Dedifferentiated amniotic fluid mesenchymal stem cell (primary cell): ENCODE results near the gene CCDC192.

Experiments
- DNase-seq: peaks from one replicate; pipeline ENCODE4 v3.0.0-alpha.2; 2016; ENCODE audit errors: extremely low spot score

CCDC192 gene

DNA sequence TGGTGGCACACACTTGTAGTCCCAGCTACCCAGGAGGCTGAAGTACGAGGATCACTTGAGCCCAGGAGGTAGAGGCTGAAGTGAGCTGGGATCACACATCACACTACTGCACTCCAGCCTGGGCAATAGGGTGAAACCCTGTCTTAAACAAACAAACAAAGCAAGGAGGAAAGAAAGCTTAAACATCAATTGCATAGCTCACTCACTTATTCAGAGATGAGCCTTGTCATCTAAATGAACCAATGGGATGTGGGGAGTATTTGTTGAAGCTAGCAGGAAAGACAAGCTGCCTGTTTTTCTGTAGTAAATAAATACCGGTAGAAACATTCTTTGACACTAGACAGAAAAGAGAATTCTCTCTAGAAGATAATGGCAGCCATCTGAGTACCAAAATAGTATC is 219.4 kb downstream of the CCDC192 start:
- no peak for DNase-seq

DNA sequence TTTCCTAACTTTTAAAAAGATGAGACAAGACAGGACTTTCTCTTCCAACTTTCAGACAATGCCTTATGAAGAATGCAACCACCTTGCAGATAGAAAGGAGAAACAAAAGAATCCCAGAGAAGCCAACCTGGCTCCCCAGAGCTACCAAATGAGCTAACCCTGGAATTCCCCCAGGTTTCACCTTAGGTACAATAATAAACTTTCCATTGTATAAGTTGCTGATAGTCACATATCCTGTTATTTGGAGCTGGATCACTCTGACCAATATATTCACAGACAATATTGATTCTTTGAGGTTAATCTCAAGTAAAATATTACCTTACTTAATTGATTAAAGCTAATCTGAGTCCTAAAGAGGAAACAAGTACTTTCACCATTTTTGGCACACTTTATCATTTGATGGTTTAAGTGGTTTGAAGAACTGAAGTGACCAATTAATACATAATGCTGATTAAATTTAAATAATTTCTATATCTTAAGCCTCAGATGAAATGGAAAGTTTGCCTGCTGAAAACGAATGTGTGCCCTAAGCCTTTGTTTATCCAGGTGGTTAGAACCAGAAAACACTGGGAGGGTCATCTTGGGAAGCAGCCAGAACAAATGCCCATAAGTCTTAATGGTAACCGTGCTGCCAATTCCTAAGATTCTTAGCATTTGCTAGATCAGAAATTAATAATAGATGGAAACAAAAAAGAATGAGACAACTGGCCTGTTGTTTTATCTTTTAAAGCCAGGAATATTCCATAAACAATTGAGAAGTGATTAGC is 220.8 kb downstream of the CCDC192 start:
- DNase-seq, result no peak

DNA sequence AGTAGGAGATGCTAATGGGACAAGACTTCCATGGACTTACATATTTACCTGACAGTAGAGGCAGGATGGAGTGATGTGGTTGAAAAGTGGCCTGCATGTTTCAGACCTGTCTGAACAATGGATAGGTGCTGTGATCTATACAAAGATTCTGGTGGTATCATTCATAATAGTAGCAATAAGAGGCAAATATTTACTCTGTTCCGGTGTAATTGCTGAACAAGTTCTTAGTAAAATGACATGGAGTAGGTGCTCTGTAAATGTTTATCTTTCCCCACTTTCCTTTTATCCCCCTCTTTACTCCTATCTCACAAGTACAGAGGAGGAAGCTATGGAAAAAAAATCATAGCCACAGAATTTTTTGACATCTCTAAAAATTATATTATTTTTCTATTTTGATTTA is 221.4 kb downstream of the CCDC192 start:
- no peak for DNase-seq

DNA sequence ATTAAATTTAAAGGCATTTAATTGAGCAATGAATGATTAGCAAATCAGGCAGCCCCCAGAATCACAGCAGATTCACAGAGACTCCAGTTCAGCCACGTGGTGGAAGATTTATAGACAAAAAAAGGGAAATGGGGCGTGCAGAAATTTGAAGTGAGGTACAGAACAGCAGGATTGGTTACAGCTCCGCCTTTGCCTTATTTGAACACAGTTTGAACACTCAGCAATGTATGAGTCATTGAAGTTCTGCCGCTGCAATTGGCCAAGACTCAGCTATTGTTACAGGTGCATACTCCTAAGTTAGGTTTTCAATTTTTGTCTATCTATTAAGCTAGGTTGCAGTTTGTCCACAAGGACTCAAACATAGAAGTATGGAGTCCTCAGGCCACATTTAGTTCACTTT is 222.7 kb downstream of the CCDC192 start:
- no peak for DNase-seq

DNA sequence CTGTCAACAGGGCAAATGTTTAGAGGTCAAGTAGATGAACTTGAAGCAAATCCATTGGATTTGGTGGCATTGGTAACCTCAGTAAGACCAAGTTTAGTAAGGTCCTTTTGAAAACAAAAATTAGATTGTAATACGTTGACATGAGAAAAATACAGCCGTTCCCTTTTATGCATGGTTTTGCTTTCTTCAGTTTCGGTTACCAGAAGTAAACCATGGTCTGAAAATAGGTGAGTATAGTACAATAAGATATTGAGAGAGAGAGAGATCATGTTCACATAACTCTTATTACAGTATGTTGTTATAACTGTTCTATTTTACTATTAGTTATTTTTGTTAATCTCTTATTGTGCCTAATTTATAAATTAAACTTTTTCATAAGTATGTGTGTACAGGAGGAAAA is 223.8 kb downstream of the CCDC192 start:
- no peak for DNase-seq

DNA sequence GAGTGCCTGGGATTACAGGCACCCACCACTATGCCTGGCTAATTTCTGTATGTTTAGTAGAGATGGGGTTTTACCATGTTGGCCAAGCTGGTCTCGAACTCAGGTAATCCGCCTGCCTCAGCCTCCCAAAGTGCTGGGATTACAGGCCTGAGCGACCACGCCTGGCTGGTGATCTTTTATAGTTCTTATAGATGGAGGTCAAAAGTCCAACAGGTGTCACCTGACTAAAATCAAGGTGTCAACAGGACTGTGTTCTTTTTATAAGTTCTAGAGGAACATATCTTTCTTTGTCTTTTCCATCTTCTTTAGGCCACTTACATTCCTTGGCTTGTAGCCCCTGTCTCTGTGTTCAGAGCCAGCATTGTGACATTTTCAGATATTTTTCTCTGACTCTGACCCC is 224.9 kb downstream of the CCDC192 start:
- no peak for DNase-seq

DNA sequence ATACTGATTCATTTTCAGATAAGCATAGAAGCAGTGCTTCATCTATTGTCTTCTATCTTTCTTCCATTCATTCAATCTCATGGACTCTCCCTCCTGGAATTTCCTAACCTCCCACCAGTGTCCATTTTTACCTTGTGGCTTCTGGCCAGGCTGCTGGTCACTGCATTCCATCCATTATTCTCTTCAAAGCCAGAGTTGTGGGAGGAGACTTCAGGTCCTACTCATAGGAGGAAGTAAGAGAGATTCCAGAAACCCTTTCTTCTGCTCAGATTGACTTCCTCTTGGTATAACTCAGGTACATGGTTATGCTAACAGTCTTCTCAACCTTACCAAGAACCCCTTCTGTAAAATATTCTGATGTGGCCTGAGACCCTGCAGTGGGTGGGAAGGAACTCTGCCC is 227.1 kb downstream of the CCDC192 start:
- DNase-seq, result no peak

DNA sequence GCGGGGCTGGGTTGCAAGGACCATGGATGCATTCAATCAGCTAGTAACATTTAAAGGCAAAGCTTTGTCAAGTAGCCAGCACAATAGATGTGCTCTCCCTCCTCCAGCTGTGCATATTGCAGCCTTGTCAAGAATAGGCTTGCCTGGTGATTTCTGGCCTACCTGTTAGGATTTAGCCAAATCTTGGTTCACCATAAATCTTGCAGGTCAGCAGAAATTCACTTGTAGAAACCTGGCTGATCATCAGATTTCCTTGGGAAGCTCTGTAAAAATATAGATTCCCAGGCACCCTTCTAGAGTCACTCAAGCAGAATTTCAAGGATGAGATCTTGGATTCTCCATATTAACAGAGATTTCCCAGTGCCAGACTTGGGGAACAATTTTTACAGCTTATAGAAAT is 228.2 kb downstream of the CCDC192 start:
- DNase-seq, result no peak

DNA sequence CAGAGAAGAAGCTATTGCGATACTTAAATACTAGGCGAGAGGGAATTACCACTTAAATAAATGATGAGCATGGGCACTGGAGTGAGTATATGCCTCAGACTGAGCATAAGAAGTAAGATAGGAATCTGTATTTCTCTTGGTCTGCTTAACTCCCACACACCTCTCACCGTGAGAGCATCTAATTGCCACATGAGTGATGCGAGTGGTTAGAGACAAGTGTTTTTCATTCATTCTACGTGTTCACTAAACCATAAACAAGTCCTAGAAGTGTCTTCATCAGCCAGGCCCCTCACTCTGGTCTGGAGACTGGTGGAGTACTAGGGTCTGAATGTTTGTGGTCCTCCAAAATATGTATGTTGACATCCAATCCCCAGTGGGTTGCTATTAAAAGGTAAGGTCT is 230.2 kb downstream of the CCDC192 start:
- DNase-seq, result no peak

DNA sequence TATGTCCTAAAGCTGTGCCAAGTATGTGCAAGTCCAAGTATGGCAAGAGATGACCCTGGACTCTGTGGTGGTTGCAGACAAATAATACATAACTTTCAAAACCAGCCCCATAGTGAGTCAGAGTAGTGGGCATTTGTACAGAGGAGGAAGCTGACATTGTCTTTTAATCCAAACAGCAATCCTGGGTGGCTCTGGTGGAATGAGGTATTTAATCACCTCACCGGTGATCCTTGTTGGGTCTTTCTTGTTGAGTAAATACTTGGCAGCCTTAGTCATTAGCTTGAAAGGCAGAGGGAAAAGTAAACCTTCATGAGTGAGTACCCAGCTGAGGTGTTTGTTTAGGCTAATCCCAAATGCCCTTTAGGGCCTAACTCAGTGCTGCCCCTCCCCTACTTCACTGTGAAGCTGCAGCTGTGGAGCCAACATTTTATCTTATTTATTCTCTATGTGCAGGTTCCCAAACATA is 231.6 kb downstream of the CCDC192 start:
- DNase-seq, result peak; percentile 30

DNA sequence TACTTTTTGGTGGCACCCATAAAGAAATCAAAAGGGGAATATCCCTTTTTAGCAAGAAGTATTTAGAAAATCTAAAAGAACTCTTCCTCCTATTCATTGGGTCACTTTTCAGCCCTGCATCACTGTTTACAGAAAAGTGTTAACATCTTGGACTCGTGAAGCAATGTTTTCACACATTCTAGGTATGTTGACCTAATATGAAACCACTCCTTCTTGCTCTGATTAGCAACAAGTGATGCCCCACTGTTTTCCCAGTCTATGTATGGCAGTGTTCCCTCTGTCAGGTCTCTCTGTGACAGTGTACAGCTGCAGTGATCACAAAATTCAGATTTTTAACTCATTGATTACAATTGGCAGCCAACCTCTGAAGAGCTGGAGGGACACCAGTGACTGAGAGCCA is 232.2 kb downstream of the CCDC192 start:
- DNase-seq, result no peak

DNA sequence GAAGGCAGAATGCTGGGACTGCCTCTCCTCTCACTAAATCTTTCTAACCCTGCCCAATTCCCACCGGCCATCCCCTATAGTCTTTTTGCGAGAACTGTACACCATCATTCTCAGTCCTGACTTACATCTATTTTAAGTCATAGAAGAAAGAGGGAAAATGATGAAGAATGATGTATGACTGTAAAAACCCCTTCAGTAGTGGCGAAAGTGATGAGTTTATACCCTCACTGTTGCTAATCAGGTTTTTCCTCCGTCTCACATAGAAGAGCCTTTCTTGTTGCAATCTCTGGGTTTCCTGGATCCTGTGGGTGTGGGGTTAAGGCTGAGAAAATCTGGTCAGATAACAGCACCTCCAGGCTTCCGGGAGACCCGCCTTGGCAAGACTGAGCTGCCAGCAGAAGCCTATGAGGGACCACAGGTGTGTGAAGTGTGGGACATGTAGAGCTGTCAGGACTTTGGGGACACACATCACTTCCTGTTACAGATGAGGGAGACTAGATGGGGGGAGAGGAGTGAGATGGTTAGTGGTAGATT is 233.3 kb downstream of the CCDC192 start:
- DNase-seq, result no peak

DNA sequence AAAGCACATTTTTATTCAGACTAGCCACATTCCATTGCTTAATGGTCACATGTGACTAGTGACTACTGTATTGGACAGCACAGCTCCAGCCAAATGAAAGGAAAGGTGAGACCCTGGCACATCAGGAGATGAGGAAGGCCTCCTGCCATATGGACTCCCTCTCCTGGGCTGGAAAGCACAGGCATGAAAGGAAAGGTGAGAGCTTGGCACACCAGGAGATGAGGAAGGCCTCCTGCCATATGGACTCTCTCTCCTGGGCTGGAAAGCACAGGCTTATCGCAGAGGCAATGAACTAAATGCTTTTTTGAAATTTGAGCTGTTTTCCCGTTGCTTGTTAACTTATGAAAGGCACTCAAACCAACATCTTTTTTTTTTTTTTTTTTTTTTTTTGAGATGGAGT is 235.6 kb downstream of the CCDC192 start:
- no peak for DNase-seq

DNA sequence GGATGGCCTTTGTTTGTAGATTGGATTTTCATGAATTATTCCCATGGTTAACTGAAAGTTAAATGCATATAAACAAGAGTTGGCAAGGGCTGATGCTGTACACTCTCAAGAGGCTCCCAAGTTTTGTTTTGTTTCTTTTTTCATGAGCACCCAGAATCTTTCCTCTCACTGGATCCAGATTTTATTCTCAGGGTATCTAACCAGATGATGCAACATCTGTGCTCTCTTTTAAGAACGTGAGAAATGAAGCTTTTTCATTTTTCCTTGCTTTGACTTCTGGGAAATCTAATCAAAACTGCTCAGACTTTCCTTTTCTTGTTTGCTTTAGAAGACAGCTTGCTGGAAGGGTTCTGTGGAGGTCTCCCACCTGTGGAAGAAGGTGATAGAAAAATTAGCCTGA is 237.7 kb downstream of the CCDC192 start:
- DNase-seq, result no peak

DNA sequence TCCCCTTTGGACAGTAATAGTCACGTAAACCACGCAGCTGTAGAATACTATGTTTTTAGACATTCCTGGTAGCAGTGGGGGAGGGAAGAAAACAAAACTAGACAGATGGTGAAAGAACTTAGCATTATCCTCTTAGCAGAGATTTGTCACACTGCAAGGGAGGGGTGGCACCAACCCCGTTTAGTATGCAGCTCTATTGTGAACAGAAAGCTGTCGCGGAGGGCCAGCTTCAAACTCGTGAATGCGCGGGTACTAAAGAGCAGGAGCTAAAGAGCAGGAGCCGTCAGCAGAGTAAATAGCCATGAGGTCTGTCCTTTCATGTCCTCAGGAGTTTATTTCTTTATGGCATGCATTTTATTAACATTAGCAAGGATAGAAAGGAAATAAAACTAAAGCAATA is 238.5 kb downstream of the CCDC192 start:
- DNase-seq, result no peak

DNA sequence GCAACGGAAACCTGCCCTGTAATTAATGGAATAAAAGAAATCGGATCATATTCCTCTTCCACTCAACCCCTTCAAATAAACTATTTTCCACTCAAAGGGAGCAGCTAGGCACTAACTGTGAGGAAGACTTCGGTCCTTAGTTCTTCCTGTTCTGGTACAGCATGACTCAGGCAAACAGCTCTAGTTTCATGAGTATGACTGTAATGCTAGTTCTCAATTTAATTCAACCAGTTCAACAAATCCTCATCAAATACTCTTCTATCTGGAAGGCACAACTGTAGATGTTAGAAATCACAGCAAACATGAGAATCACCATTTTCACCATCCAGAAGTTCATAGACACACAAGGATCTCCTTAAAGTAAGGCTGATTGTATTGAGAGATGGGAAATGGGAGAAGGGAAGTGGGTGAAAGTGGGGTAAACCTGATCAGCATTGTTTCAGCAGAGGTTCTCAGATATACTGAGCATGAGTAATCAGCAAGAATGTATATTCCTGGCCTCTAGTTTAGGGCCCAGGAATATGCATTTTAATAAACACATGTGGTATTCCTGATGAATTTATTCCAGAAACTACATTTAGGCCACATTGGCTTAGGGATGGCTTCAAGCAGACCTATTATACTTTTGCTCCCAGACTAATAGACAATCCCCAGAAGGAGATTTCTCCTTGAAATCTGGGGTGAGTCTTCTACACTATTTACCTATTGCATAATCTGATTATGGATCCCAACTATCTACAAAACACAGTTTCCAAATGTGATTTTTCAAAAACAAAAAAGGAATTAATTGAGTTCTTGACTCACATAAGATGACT is 239.3 kb downstream of the CCDC192 start:
- no peak for DNase-seq

DNA sequence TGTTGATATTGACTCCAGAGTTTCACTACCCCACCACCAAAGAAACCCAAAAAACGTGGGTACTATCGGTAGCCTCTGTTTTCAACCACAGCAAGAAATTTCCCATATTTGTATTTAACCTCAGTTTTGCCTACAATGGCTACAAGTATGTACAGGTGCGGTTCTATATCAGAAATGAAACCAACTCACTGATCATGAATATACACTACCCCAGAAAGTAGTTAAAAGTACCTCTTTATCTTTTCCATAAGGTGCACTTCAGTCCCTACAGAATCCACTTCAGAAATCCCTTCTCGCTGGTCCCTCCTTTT is 239.8 kb downstream of the CCDC192 start:
- DNase-seq, result no peak

DNA sequence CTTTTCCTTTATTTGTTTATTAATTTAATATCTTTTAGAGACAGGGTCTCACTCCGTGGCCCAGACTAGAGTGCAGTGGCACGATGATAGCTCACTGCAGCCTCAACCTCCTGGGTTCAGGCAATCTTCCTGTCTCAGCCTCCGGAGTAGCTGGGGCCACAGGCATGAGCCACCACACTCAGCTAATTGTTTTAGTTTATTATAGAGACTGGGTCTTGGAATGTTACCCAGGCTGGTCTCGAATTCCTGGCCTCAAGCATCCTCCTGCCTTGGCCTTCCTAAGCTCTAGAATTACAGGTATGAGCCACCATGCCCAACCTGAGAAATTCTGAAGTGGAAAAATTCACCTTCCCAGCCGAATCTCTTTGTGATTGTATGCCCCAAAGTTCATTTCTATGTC is 240.9 kb downstream of the CCDC192 start:
- no peak for DNase-seq

DNA sequence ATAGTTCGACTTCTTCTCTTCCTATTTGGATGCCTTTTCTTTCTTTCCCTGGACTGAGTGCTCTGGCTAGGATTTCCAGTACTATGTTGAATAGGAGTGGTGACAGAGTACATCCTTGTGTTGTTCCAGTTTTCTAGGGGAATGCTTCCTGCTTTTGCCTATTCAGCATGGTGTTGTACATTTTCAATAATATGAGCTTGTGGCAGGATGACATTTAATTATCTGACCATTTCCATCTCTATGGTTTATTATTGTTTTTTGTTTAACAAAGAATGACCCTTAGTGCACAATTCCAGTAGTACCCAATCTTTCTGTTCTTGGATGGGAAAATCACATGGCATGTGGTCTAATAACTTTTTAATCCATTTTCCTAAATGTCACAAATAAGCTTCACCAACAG is 244.8 kb downstream of the CCDC192 start:
- no peak for DNase-seq

DNA sequence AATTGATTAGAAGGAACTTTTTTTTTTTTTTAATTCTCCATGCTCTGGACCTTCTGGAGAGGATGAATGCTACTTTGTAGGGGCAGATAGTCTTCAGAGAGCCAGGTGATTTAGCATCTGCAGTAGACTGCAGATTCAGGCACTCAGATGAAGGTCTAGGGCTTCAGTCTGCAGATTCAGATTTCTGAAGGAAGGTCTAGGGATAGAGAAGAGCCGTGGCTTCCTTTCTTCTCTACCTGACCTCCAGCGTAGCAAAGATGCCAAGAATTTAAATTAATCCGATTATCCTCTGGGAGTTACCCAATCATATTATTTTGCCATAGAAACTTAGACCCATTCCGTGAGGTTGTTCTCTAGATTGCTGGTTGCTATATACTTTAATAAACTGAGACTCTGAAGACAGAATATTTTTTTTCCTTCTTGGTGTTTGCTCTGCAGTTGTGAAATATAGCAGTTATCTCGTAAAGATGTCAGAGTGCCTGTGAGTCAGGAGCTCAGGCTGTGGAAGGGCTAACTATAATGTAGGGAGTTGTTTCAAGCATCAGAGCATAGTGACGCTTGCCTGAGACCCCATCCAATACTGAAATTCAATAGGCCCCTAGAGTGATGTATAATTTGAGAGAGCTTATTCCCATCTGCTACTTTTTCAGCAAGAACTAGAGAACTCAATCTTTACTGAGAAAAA is 247.7 kb downstream of the CCDC192 start:
- no peak for DNase-seq

DNA sequence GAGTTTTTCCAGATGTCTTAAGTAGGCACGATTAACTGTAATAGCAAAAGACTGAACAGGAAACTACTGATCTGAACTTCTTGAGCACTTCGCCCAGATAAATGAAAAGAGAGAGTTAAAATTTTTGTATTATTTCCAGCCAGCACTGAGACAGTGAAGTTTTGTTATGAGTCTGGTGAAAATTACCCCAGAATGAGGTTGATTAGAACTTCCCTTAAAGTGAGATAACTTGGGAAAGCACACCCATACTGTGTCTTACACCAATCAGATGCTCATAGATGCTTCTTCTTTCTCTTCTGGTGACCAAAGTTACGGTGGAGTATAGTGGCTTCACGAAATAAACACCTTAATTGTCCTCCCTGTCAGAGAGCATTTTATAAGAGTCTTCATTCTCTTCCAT is 248.6 kb downstream of the CCDC192 start:
- no peak for DNase-seq

DNA sequence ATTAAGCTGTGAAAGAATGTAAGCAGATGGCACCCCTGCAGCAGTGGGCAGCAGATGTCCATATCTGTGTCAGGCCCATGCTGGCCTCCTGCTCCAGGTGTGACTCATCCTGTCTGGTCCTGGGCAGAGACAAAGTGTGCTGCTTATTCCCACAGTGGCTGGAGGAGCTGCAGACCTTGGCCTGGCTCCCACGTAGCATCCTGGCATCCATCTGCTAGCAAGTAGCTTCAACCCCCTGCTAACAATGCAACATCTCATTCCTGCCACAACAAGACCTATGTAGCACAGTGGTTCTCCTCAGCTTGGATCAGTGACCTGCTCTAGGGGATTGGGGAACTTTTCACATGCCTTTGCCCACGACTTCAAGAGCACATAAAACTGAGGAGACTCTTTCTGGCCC is 254.0 kb downstream of the CCDC192 start:
- no peak for DNase-seq
